IPS DF 6.9 (cell line): Measurements from ENCODE around the gene SGK2.

Experiments
- DNase-seq: peaks from one replicate; pipeline ENCODE4 v3.0.0-alpha.2; 2013; ENCODE audit warnings: low read depth, low spot score
- H3K27ac ChIP-seq: one replicate; pipeline ENCODE4 v1.5.1; 2013; ENCODE audit warnings: low read length, control low read depth
- H3K27me3 ChIP-seq: 2 replicates; pipeline ENCODE4 v1.6.1; 2013; ENCODE audit warnings: mild to moderate bottlenecking, low read length; ENCODE audit not compliant: control insufficient read depth, insufficient read depth
- H3K36me3 ChIP-seq: 2 replicates; pipeline ENCODE4 v1.6.1; 2013; ENCODE audit warnings: low read length; ENCODE audit not compliant: control insufficient read depth, insufficient read depth
- H3K4me1 ChIP-seq: 2 replicates; pipeline ENCODE4 v1.6.1; 2013; ENCODE audit warnings: low read length; ENCODE audit not compliant: control insufficient read depth, insufficient read depth
- H3K4me3 ChIP-seq: 2 replicates; pipeline ENCODE4 v1.5.1; 2013; ENCODE audit warnings: mild to moderate bottlenecking, low read length
- H3K9me3 ChIP-seq: 2 replicates; pipeline ENCODE4 v1.6.1; 2013; ENCODE audit warnings: low read length, inconsistent platforms; ENCODE audit not compliant: control insufficient read depth, insufficient read depth
- WGBS: extraction: QIAGEN DNeasy Blood & Tissue Kit; methylation state at CpG from one replicate; pipeline ENCODE4 v1.1.7; 2013; ENCODE audit warnings: mixed read lengths, missing lambda C conversion rate; ENCODE audit not compliant: insufficient read length, insufficient coverage; 5-methylcytosine and 5-hydroxymethylcytosine counted together

SGK2 gene

DNA sequence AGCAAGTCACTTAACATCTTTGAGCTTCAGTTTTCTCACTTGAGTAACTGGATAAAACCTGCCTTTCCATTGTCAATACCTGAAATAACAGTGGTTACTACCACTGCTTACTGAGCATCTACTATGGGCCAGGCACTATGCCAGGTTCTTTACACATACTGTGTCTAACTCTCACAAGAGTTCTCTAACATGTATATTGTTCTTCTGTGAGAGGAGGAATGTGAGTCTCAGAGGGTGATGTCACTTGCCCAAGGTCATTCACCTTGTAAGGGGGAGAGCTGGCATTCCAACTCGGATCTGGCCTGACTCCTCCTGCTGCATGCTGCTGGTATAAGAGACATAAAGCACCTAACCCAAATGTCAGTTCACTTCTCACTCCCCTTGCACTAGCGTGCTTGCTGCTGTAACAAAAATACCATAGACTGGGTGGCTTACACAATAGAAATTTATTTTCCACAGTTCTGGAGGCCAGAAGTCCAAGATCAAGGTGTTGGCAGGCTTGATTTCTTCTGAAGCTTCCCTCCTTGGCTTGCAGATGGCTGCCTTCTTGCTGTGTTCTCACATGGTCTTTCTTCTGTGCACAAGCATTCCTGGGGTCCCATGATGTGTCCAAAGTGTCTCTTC lies 21.9 kb upstream of the SGK2 start:
- H3K27me3 ChIP-seq: no peaks in the 10 kb centered on the region
- no peaks in the 10 kb centered on the region for H3K36me3 ChIP-seq
- H3K9me3 ChIP-seq: no peaks in the 10 kb centered on the region
- WGBS: no CpG with 5 or more reads among the region's 2 CpGs
- no peak overlapping the region for H3K27ac ChIP-seq
- no peak for DNase-seq
- no peak overlapping the region for H3K4me3 ChIP-seq
- H3K4me1 ChIP-seq: no peaks in the 10 kb centered on the region

DNA sequence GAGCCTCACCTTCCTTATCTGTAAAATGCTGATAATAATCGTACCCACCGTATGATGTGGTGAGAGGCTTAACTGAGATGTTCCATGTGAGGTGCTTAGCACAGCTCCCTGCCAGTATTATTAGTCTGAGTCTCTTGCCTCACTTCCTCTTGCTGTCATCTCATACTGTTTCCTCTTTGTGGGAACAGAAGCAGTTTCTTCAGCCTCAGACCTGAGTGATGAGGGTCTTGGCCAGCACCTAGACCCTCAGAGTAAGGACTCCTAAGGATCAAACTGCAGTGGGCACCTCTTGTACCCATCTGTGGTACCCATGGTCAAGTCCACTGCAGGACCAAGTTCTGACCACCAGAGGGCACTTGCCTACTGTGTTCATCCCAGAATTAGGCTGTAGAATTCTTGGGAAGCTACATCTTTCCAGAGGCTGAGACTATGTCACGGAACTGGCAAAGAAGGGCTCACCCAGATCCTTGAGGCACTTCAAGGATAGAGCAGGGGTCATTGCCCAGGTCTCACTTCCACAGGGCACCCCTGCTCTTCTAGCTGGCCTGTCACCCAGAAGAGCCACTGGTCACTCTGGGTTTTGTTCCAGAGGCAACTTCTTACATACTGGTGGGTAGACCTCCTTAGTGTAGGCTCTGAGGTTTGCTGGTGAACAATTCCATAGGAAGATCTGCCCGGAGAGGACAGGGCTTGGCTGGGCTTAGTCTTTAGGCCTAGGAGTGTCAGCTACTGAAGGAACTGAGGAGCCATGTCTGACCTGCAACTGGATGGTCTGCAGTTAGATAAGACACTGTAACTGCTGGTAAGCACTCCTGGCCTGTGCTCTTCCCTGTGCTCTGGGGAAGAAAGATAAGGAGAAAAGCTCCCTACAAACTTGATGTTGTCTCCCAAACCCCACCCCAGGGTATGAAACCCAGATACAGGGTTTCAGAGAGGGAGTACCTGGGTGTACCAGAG lies 20.6 kb upstream of the SGK2 start:
- no CpG with 5 or more reads among the region's 4 CpGs for WGBS
- H3K4me3 ChIP-seq: no peak overlapping the region
- DNase-seq: no peak
- H3K27me3 ChIP-seq: no peaks in the 10 kb centered on the region
- no peaks in the 10 kb centered on the region for H3K4me1 ChIP-seq
- no peaks in the 10 kb centered on the region for H3K36me3 ChIP-seq
- H3K9me3 ChIP-seq: no peaks in the 10 kb centered on the region
- H3K27ac ChIP-seq: no peak overlapping the region

DNA sequence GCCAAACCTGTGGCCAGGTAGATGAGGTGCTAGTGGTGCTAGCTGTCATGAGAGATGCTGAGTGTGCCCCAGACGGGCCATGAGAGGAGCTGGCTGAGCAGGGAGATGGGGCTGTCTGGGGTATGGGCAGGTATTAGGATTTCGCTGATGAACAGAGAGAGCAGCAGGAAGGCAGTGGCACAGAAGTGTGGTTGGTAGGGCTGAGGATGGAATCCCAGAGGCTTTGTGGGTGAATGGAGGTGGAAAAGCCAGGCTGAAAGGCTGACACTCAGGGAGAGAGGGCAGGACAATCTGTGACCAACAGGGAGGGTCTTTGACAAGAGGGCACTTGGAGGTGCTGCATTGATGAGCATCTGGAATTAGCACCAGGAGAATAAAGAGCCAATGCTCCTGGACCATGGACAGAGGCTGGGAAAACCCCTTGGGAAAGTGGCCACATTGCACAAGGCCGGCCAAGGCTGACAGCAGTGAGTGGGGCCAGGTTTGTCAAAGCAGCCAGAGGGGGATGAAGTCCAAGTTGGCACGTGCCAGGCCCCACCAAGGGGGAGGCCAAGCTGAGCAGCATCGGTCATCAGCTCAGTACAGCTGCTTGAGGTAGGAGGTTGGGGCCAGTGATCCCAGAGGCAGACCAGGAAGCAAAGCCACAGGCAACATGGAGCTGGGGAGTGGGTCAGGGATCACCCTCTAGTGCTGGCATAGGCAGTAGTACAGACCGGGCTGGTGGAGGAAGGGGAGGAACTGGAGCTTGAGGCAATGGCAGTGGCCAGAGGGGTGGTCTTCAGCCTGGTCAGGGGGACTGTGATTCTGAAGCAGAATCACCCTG lies 19.7 kb upstream of the SGK2 start:
- Histone ChIP-seq H3K4me3 (no peak overlapping the region), H3K9me3 (no peaks in the 10 kb centered on the region), H3K36me3 (no peaks in the 10 kb centered on the region), H3K27ac (no peak overlapping the region), H3K27me3 (no peaks in the 10 kb centered on the region), H3K4me1 (no peaks in the 10 kb centered on the region)
- no peak for DNase-seq
- WGBS: no CpG with 5 or more reads among the region's 6 CpGs

DNA sequence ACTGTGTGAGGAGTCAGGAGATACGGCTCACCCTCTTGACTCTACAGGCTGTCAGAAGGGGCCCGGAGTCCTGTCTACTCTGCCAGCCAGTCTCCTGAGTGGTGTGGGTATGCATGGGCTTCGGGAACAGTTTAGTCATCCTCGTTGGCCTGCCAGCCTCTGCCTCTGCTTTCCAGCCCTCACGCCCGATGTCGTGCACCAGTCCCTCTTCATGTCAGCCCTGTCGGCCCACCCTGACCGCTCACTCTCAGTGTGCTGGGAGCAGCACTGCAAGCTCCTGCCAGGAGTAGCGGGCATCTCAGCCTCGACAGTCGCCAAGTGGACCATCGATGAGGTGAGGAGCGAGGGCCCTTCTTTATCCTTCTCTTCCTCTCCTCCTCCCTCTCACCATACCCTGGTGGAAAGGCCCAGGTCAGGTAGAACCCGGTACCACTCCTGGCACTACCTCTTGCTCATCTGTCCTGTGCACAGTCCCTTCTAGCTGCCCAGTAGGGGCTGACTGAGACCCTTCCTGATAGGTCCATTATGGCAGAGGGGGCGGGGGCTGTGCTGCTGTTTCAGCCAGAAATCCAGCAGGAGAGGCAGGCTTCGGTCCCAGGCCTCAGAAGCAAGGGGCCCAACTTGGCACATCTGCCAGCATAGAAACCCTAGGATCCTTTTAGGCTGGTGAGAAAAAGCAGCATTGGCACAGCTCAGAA lies 18.7 kb upstream of the SGK2 start:
- Histone ChIP-seq H3K36me3 (no peaks in the 10 kb centered on the region), H3K27me3 (no peaks in the 10 kb centered on the region), H3K4me1 (no peaks in the 10 kb centered on the region), H3K27ac (no peak overlapping the region), H3K4me3 (no peak overlapping the region), H3K9me3 (no peaks in the 10 kb centered on the region)
- WGBS: no CpG with 5 or more reads among the region's 17 CpGs
- no peak for DNase-seq

DNA sequence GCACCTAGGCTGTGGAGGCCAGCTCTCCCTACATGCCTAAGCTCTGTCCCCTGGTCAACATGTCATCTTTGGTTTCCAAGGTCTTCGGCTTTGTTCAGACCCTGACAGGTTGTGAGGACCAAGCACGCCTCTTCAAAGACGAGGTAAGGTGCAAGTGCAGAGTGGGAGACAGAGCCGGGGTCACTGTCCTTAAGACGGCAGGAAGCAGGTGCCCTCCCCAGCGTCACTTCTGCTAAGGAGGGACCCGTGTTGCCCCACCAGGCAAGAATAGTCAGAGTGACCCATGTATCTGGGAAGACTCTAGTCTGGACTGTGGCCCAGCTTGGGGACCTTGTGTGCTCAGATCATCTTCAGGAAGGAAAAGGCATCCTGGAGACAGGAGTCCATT lies 18.2 kb upstream of the SGK2 start:
- no peak for DNase-seq
- no peak overlapping the region for H3K4me3 ChIP-seq
- no CpG with 5 or more reads among the region's 7 CpGs for WGBS
- H3K27ac ChIP-seq: no peak overlapping the region
- no peaks in the 10 kb centered on the region for H3K4me1 ChIP-seq
- H3K27me3 ChIP-seq: no peaks in the 10 kb centered on the region
- no peaks in the 10 kb centered on the region for H3K36me3 ChIP-seq
- no peaks in the 10 kb centered on the region for H3K9me3 ChIP-seq

DNA sequence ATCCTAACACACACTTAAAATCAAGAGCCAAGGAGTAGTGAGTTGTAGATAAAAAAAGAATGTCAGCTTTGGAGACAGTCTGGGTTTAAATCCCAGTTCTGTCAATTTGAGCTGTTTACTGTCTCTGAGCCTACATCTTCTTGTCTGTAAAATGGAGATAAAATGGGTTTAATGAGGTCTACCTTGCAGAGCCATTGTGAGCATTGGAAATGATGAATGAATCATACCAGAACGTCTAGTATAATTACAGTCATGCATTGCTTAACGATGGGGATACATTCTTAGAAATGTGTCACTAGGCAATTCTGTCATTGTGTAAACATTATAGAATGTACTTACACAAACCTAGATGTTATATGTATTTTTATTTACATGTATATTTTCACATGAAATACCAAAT lies 17.6 kb upstream of the SGK2 start:
- no peak for DNase-seq
- H3K4me3 ChIP-seq: no peak overlapping the region
- no CpG with 5 or more reads among the region's 2 CpGs for WGBS

DNA sequence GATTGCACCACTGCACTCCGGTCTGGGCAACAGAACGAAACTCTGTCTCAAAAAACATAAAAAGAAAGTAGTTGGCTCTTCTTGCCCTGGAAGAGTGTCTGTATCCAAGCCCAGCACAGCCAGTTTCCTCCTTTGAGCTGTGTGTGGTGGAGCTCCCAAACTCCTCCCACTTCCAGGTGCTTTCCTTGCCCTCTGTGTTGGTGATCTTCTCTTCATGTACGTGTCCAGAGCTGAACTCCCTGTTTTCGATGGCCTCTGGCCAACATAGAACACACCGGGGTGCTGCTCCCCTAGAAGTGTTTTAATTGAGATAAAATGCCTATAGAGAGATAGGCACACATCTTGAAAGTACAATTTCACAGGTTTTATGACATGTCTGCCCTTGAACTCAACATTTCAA lies 16.7 kb upstream of the SGK2 start:
- no peak for DNase-seq
- H3K4me1 ChIP-seq: no peaks in the 10 kb centered on the region
- H3K4me3 ChIP-seq: no peak overlapping the region
- no peaks in the 10 kb centered on the region for H3K36me3 ChIP-seq
- no peak overlapping the region for H3K27ac ChIP-seq
- no peaks in the 10 kb centered on the region for H3K9me3 ChIP-seq
- WGBS: no CpG with 5 or more reads among the region's 5 CpGs
- no peaks in the 10 kb centered on the region for H3K27me3 ChIP-seq

More for the DNA sequence above, 17.6 kb upstream of the SGK2 start:
- no peak overlapping the region for H3K27ac ChIP-seq
- no peaks in the 10 kb centered on the region for H3K27me3 ChIP-seq
- H3K9me3 ChIP-seq: no peaks in the 10 kb centered on the region
- H3K4me1 ChIP-seq: no peaks in the 10 kb centered on the region
- no peaks in the 10 kb centered on the region for H3K36me3 ChIP-seq

DNA sequence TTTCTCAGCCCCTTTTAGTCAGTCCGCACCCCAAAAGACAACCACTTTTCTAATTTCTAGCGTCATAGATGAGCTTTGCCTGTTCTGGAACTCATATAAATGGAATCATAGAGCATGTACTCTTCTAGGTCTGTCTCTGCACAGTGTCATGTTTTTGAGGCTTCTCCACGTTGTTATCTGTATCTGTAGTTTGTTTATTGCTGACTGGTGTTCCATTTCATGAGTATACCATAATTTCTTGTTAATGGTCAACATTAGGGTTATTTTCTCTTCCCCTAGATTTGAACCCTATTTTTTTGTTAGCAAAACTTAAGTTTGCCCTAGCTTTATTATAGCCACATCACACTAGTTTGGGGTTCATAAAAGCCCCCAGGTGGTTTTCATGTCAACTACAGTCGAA lies 16.2 kb upstream of the SGK2 start:
- Histone ChIP-seq H3K27me3 (no peaks in the 10 kb centered on the region), H3K4me3 (no peak overlapping the region), H3K9me3 (no peaks in the 10 kb centered on the region), H3K27ac (no peak overlapping the region), H3K36me3 (no peaks in the 10 kb centered on the region), H3K4me1 (no peaks in the 10 kb centered on the region)
- no peak for DNase-seq
- WGBS: no CpG with 5 or more reads among the region's 4 CpGs

DNA sequence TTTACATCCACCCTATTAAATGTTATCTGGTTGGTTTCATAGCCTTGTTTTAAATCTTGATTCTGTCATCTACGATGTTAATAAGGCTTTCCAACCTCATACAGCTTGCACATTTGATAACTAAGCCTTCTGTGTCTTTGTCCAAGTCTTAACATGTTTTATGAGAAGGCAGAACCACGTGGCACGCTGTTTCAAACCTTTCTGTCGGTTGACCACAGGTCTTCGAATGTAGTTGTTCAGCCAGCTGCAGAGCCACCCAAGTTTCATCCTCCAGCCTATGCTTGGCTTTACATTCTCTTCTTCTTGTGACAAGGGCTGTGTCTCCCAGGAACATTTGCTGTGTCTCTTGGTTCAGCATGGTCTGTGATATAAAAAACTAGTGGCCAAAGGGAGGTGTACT lies 15.7 kb upstream of the SGK2 start:
- H3K4me1 ChIP-seq: no peaks in the 10 kb centered on the region
- H3K4me3 ChIP-seq: no peak overlapping the region
- no peak overlapping the region for H3K27ac ChIP-seq
- H3K36me3 ChIP-seq: no peaks in the 10 kb centered on the region
- no CpG with 5 or more reads among the region's 5 CpGs for WGBS
- DNase-seq: no peak
- H3K27me3 ChIP-seq: no peaks in the 10 kb centered on the region
- no peaks in the 10 kb centered on the region for H3K9me3 ChIP-seq

DNA sequence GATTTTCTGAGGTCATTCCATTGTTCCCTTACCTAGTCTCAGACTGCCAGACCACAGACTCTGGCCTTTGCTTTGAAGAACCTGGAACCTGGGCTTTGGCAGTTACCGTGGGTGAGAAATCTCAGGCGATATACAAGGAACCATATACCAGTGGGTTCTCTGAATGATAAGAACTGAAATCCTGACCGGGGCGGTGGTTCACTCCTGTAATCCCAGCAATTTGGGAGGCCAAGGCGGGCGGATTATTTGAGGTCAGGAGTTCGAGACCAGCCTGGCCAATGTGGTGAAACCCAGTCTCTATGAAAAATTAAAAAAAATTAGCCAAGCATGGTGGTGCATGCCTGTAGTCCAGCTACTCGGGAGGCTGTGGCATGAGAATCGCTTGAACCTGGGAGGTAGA lies 14.3 kb upstream of the SGK2 start:
- no peaks in the 10 kb centered on the region for H3K36me3 ChIP-seq
- H3K27ac ChIP-seq: no peak overlapping the region
- no peaks in the 10 kb centered on the region for H3K4me1 ChIP-seq
- H3K4me3 ChIP-seq: no peak overlapping the region
- WGBS: no CpG with 5 or more reads among the region's 9 CpGs
- no peaks in the 10 kb centered on the region for H3K27me3 ChIP-seq
- DNase-seq: no peak
- no peaks in the 10 kb centered on the region for H3K9me3 ChIP-seq
